ENCODE results near the gene ATG4B. TPM values are rescaled to one million over a fixed set of nuclear protein-coding genes. Genes with fewer than 3 reads are reported as not detected.

The ATG4B gene
- total and polyA plus RNA-seq, 7 experiments from 2014 or later, result 49.7 to 131 (median 91.5) TPM

GRCh38 chr2:241620419-241620769, 17.1 kb upstream of the ATG4B start:
- no peaks in the 10 kb centered on the region for H3K27me3 ChIP-seq (ENCODE audit: control insufficient read depth in 2 of 2, insufficient read depth in 2 of 2, low read length in 2 of 2)
- H3K4me3 ChIP-seq (ENCODE audit: low read length), result no peak overlapping the region
- no peaks in the 10 kb centered on the region for H3K9me3 ChIP-seq (ENCODE audit: control insufficient read depth in 2 of 3, low read length in 3 of 3)
- ChIA-PET CTCF (no interaction called here), POLR2A (no interaction called here)
- no peak overlapping the region for H3K4me3 Mint-ChIP-seq
- H3K4me1 ChIP-seq (ENCODE audit: control insufficient read depth in 2 of 2, insufficient read depth in 2 of 2, low read length in 2 of 2), result peaks cover 13 to 18% of the 10 kb centered on the region in 2 donors
- peaks cover 0 to 1% (median 0%) of the 10 kb centered on the region in 11 donors for H3K9me3 Mint-ChIP-seq
- H3K27ac Mint-ChIP-seq, result peak overlapping the region in 3 of 9 donors; percentile 39 to 62 (median 59)
- ATAC-seq, result peak; percentile 50
- no peaks in the 10 kb centered on the region for H3K27me3 Mint-ChIP-seq
- H3K36me3 Mint-ChIP-seq, result peaks cover 0 to 23% (median 6%) of the 10 kb centered on the region in 5 donors
- peak in 1 of 9 donors; percentile 55 for DNase-seq
- H3K36me3 ChIP-seq (ENCODE audit: control insufficient read depth in 2 of 3, insufficient read depth in 3 of 3, low read length in 3 of 3), result no peaks in the 10 kb centered on the region
- no peak overlapping the region for H3K27ac ChIP-seq (ENCODE audit: low read depth, low read length)
- H3K4me1 Mint-ChIP-seq, result peaks cover 23 to 41% (median 37%) of the 10 kb centered on the region in 7 donors
- intact Hi-C loops (cut with micrococcal nuclease), result no loop called here

GRCh38 chr2:241627675-241628074, 9.8 kb upstream of the ATG4B start:
- Histone ChIP-seq H3K27me3 (ENCODE audit: control insufficient read depth in 2 of 2, insufficient read depth in 2 of 2, low read length in 2 of 2) (no peaks in the 10 kb centered on the region), H3K36me3 (ENCODE audit: control insufficient read depth in 2 of 3, insufficient read depth in 3 of 3, low read length in 3 of 3) (peaks cover 0 to 30% (median 0%) of the 10 kb centered on the region in 3 experiments), H3K4me1 (ENCODE audit: control insufficient read depth in 2 of 2, insufficient read depth in 2 of 2, low read length in 2 of 2) (no peaks in the 10 kb centered on the region), H3K9me3 (ENCODE audit: control insufficient read depth in 2 of 3, low read length in 3 of 3) (no peaks in the 10 kb centered on the region), H3K4me3 (ENCODE audit: low read length) (no peak overlapping the region), H3K27ac (ENCODE audit: low read depth, low read length) (no peak overlapping the region)
- intact Hi-C loops (cut with micrococcal nuclease), result no loop called here
- peaks cover 3 to 26% (median 3%) of the 10 kb centered on the region in 5 donors for H3K36me3 Mint-ChIP-seq
- no peaks in the 10 kb centered on the region for H3K27me3 Mint-ChIP-seq
- peaks cover 8 to 26% (median 13%) of the 10 kb centered on the region in 7 donors for H3K4me1 Mint-ChIP-seq
- CTCF ChIA-PET, result no interaction called here
- no peaks in the 10 kb centered on the region for H3K9me3 Mint-ChIP-seq
- ATAC-seq, result no peak
- no peak overlapping the region for H3K27ac Mint-ChIP-seq
- no peak for DNase-seq
- H3K4me3 Mint-ChIP-seq, result no peak overlapping the region
- POLR2A ChIA-PET, result no interaction called here

DNA sequence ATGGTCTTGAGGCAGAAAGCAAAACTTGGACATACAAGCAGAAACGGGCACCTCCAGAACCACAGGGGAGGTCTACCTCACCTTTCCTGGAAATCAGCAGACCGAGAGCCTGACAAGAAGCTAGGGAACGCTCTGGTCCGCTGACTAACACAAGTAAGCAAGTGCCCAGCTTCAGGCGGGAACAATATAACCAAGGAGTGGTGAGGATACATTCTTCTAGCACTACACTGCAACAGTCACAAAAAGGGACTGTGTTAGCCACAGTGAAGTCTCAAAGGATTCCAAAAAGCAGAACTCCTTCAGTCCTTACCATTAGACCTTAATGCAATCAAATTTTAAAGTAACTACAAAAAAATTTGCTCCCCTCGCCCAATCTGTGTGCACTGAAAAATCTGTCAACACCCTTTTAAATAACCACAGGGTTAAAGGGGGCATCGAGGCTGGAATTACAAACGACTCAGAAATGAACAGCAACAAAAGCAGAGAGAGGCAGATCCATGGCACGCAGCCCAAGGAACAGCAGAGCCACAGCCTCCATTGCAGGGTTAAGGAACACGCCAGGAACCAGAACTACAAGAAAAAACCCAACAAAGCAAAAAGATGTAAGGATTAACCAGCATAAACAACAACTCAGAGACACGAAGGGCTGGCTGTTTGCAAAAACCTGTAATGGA, 7.6 kb upstream of the ATG4B start:
- intact Hi-C loops (cut with micrococcal nuclease), result no loop called here
- no peak overlapping the region for H3K4me3 Mint-ChIP-seq
- Histone ChIP-seq H3K4me3 (ENCODE audit: low read length) (no peak overlapping the region), H3K27me3 (ENCODE audit: control insufficient read depth in 2 of 2, insufficient read depth in 2 of 2, low read length in 2 of 2) (no peaks in the 10 kb centered on the region), H3K4me1 (ENCODE audit: control insufficient read depth in 2 of 2, insufficient read depth in 2 of 2, low read length in 2 of 2) (no peaks in the 10 kb centered on the region), H3K36me3 (ENCODE audit: control insufficient read depth in 2 of 3, insufficient read depth in 3 of 3, low read length in 3 of 3) (peaks cover 0 to 42% (median 0%) of the 10 kb centered on the region in 3 experiments), H3K9me3 (ENCODE audit: control insufficient read depth in 2 of 3, low read length in 3 of 3) (no peaks in the 10 kb centered on the region), H3K27ac (ENCODE audit: low read depth, low read length) (no peak overlapping the region)
- ChIA-PET CTCF (no interaction called here), POLR2A (no interaction called here)
- DNase-seq, result no peak
- peaks cover 11 to 30% (median 17%) of the 10 kb centered on the region in 7 donors for H3K4me1 Mint-ChIP-seq
- no peaks in the 10 kb centered on the region for H3K27me3 Mint-ChIP-seq
- ATAC-seq, result no peak
- H3K9me3 Mint-ChIP-seq, result no peaks in the 10 kb centered on the region
- peak overlapping the region in 1 of 9 donors; percentile 83 for H3K27ac Mint-ChIP-seq
- H3K36me3 Mint-ChIP-seq, result peaks cover 3 to 34% (median 5%) of the 10 kb centered on the region in 5 donors

GRCh38 chr2:241632478-241633325, 4.8 kb upstream of the ATG4B start:
- no peak overlapping the region for H3K4me3 Mint-ChIP-seq

DNA sequence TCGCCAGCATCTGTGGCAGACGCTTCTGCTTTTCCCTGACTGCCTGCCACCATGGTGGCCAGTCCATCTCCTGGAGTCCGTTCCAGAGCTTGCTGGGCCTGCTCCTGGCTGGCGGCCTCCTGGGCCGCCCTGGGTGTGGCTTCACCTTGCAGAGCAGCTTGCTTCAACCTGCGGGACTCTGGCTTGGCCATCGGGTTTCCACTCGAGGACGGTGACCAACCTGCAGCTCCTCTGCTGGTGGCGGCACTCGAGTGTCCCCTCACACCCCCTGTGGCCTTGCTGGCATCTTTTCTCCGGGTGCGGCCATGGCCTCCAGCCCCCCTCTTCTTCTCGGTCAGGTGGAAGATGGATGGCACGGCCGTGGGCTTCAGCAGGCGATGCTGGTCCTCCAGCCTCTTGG, 3.9 kb upstream of the ATG4B start:
- ChIA-PET POLR2A (no interaction called here), CTCF (no interaction called here)
- peaks cover 0 to 34% (median 0%) of the 10 kb centered on the region in 3 experiments for H3K36me3 ChIP-seq (ENCODE audit: control insufficient read depth in 2 of 3, insufficient read depth in 3 of 3, low read length in 3 of 3)
- intact Hi-C loops (cut with micrococcal nuclease), result no loop called here
- DNase-seq, result no peak
- peaks cover 21 to 36% (median 25%) of the 10 kb centered on the region in 7 donors for H3K4me1 Mint-ChIP-seq
- H3K4me3 Mint-ChIP-seq, result no peak overlapping the region
- peaks cover 10 to 12% of the 10 kb centered on the region in 2 donors for H3K4me1 ChIP-seq (ENCODE audit: control insufficient read depth in 2 of 2, insufficient read depth in 2 of 2, low read length in 2 of 2)
- H3K4me3 ChIP-seq (ENCODE audit: low read length), result no peak overlapping the region
- no peak overlapping the region for H3K27ac ChIP-seq (ENCODE audit: low read depth, low read length)
- peaks cover 0 to 20% (median 6%) of the 10 kb centered on the region in 5 donors for H3K36me3 Mint-ChIP-seq
- H3K27me3 ChIP-seq (ENCODE audit: control insufficient read depth in 2 of 2, insufficient read depth in 2 of 2, low read length in 2 of 2), result no peaks in the 10 kb centered on the region
- H3K27ac Mint-ChIP-seq, result no peak overlapping the region
- no peaks in the 10 kb centered on the region for H3K9me3 ChIP-seq (ENCODE audit: control insufficient read depth in 2 of 3, low read length in 3 of 3)
- no peak for ATAC-seq
- no peaks in the 10 kb centered on the region for H3K27me3 Mint-ChIP-seq
- H3K9me3 Mint-ChIP-seq, result peaks cover 0 to 1% (median 0%) of the 10 kb centered on the region in 11 donors

More at GRCh38 chr2:241632478-241633325, 4.8 kb upstream of the ATG4B start:
- H3K27ac Mint-ChIP-seq, result no peak overlapping the region
- H3K4me1 Mint-ChIP-seq, result peaks cover 18 to 37% (median 24%) of the 10 kb centered on the region in 7 donors
- no peaks in the 10 kb centered on the region for H3K9me3 Mint-ChIP-seq
- peaks cover 0 to 41% (median 0%) of the 10 kb centered on the region in 3 experiments for H3K36me3 ChIP-seq (ENCODE audit: control insufficient read depth in 2 of 3, insufficient read depth in 3 of 3, low read length in 3 of 3)
- no peaks in the 10 kb centered on the region for H3K9me3 ChIP-seq (ENCODE audit: control insufficient read depth in 2 of 3, low read length in 3 of 3)
- no peak for ATAC-seq
- no peak overlapping the region for H3K4me3 ChIP-seq (ENCODE audit: low read length)
- no peaks in the 10 kb centered on the region for H3K27me3 ChIP-seq (ENCODE audit: control insufficient read depth in 2 of 2, insufficient read depth in 2 of 2, low read length in 2 of 2)
- ChIA-PET POLR2A (interaction anchor here (0.6 kb wide), 1 partner anchor 9 kb away, joined by 3 read pairs; no protein-coding TSS in a partner anchor), CTCF (interaction anchor here (0.9 kb wide), 1 partner anchor 10 kb away, joined by 3 read pairs; no protein-coding TSS in a partner anchor)
- intact Hi-C loops (cut with micrococcal nuclease), result no loop called here
- no peaks in the 10 kb centered on the region for H3K27me3 Mint-ChIP-seq
- H3K27ac ChIP-seq (ENCODE audit: low read depth, low read length), result no peak overlapping the region
- DNase-seq, result no peak
- H3K36me3 Mint-ChIP-seq, result peaks cover 0 to 27% (median 5%) of the 10 kb centered on the region in 5 donors
- peaks cover 7% of the 10 kb centered on the region in 2 donors for H3K4me1 ChIP-seq (ENCODE audit: control insufficient read depth in 2 of 2, insufficient read depth in 2 of 2, low read length in 2 of 2)

- no peaks in the 10 kb centered on the region for H3K27me3 Mint-ChIP-seq
- ATAC-seq, result no peak
- no peaks in the 10 kb centered on the region for H3K9me3 ChIP-seq (ENCODE audit: control insufficient read depth in 2 of 3, low read length in 3 of 3)
- H3K36me3 Mint-ChIP-seq, result peaks cover 0 to 21% (median 7%) of the 10 kb centered on the region in 5 donors
- peaks cover 0 to 28% (median 0%) of the 10 kb centered on the region in 3 experiments for H3K36me3 ChIP-seq (ENCODE audit: control insufficient read depth in 2 of 3, insufficient read depth in 3 of 3, low read length in 3 of 3)
- CTCF ChIA-PET, result no interaction called here
- H3K9me3 Mint-ChIP-seq, result peaks cover 0 to 1% (median 0%) of the 10 kb centered on the region in 11 donors
- intact Hi-C loops (cut with micrococcal nuclease), result loop anchor here (2.0 to 5.0 kb wide), 4 partner anchors 245 to 1048 kb away; partner anchors contain the start of genes CAPN10 (in 1 of the 2), MTERF4 (in 1 of the 2) and PASK (in 1 of the 2)
- peak overlapping the region; percentile 57 for H3K4me3 ChIP-seq (ENCODE audit: low read length)
- peaks cover 34 to 48% (median 42%) of the 10 kb centered on the region in 7 donors for H3K4me1 Mint-ChIP-seq
- peaks cover 26 to 27% of the 10 kb centered on the region in 2 donors for H3K4me1 ChIP-seq (ENCODE audit: control insufficient read depth in 2 of 2, insufficient read depth in 2 of 2, low read length in 2 of 2)
- POLR2A ChIA-PET, result interaction anchor here (0.6 kb wide), 1 partner anchor 9 kb away, joined by 3 read pairs; no protein-coding TSS in a partner anchor
- DNase-seq, result no peak
- H3K27me3 ChIP-seq (ENCODE audit: control insufficient read depth in 2 of 2, insufficient read depth in 2 of 2, low read length in 2 of 2), result no peaks in the 10 kb centered on the region
- H3K4me3 Mint-ChIP-seq, result peak overlapping the region; percentile 73 to 88 (median 84)
- H3K27ac Mint-ChIP-seq, result peak overlapping the region; percentile 48 to 88 (median 77)
- peak overlapping the region; percentile 67 for H3K27ac ChIP-seq (ENCODE audit: low read depth, low read length)
Measured at GRCh38 chr2:241635756-241636155, 1.7 kb upstream of the ATG4B start.

All from naive thymus-derived CD4-positive, alpha-beta T cell (primary cell).